D721Med (cell line): ENCODE results near the gene NRSN2.
"Not testable (repeated sequence)": the region's sequence is repeated elsewhere in the genome, so short reads cannot be mapped to it uniquely, and the experiment has no call there.

Experiments used
- DNase-seq: peaks from one replicate; pipeline ENCODE4 v3.0.0; 2011; ENCODE audit warnings: low spot score; ENCODE audit not compliant: insufficient read length
- FAIRE-seq: peaks from 2 replicates; lab custom pipeline; 2011; peaks lifted over from hg19 to GRCh38; lab: Jason Lieb, UNC
- TF ChIP-seq, protein P1 (sequence below): IDR thresholded peaks from 2 replicates; pipeline ENCODE4 v1.5.1; 2012; ENCODE audit warnings: mild to moderate bottlenecking, control low read depth; ENCODE audit not compliant: insufficient read depth; ENCODE audit errors: missing control alignments

The NRSN2 gene

GRCh38 chr20:388034-388994 is 41.4 kb downstream of the NRSN2 start:
- TF ChIP-seq, protein P1, sequence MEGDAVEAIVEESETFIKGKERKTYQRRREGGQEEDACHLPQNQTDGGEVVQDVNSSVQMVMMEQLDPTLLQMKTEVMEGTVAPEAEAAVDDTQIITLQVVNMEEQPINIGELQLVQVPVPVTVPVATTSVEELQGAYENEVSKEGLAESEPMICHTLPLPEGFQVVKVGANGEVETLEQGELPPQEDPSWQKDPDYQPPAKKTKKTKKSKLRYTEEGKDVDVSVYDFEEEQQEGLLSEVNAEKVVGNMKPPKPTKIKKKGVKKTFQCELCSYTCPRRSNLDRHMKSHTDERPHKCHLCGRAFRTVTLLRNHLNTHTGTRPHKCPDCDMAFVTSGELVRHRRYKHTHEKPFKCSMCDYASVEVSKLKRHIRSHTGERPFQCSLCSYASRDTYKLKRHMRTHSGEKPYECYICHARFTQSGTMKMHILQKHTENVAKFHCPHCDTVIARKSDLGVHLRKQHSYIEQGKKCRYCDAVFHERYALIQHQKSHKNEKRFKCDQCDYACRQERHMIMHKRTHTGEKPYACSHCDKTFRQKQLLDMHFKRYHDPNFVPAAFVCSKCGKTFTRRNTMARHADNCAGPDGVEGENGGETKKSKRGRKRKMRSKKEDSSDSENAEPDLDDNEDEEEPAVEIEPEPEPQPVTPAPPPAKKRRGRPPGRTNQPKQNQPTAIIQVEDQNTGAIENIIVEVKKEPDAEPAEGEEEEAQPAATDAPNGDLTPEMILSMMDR = no peak
- DNase-seq (no peak), FAIRE-seq (no peak)

GRCh38 chr20:389220-389619 is 42.3 kb downstream of the NRSN2 start:
- no peak for DNase-seq
- TF ChIP-seq, protein P1 = no peak
- no peak for FAIRE-seq

DNA sequence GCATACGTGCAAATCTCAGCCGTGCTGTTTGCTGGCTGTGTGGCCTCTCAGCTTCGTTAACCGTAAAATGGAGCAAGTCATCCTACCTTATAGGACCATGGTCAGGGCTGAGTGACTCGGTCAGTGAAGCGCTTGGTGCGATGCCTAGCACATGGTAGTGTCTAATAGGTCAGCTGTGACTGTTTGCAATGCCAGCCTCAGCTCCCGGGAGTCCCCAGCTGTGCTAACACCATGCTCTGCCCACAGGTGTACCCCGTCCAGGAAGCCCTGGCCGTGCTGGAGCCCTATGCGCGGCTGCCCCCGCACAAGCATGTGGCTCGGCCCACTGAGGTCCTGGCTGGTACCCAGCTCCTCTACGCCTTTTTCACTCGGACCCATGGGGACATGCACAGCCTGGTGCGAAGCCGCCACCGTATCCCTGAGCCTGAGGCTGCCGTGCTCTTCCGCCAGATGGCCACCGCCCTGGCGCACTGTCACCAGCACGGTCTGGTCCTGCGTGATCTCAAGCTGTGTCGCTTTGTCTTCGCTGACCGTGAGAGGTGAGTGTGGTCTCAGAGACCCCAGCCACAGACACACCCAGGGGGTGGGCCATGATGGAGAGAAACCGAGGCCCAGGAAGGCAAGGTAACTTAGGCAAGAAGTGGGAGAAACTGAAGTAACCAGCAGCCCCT is 44.3 kb downstream of the NRSN2 start:
- FAIRE-seq (no peak), DNase-seq (no peak)
- TF ChIP-seq, protein P1 = no peak

GRCh38 chr20:393296-393695 is 46.4 kb downstream of the NRSN2 start:
- not testable (repeated sequence) for FAIRE-seq, DNase-seq

DNA sequence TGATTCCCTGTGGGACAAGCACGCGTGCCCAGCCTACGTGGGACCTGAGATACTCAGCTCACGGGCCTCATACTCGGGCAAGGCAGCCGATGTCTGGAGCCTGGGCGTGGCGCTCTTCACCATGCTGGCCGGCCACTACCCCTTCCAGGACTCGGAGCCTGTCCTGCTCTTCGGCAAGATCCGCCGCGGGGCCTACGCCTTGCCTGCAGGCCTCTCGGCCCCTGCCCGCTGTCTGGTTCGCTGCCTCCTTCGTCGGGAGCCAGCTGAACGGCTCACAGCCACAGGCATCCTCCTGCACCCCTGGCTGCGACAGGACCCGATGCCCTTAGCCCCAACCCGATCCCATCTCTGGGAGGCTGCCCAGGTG is 49.3 kb downstream of the NRSN2 start:
- FAIRE-seq (no peak), DNase-seq (no peak)
- TF ChIP-seq, protein P1 = no peak

DNA sequence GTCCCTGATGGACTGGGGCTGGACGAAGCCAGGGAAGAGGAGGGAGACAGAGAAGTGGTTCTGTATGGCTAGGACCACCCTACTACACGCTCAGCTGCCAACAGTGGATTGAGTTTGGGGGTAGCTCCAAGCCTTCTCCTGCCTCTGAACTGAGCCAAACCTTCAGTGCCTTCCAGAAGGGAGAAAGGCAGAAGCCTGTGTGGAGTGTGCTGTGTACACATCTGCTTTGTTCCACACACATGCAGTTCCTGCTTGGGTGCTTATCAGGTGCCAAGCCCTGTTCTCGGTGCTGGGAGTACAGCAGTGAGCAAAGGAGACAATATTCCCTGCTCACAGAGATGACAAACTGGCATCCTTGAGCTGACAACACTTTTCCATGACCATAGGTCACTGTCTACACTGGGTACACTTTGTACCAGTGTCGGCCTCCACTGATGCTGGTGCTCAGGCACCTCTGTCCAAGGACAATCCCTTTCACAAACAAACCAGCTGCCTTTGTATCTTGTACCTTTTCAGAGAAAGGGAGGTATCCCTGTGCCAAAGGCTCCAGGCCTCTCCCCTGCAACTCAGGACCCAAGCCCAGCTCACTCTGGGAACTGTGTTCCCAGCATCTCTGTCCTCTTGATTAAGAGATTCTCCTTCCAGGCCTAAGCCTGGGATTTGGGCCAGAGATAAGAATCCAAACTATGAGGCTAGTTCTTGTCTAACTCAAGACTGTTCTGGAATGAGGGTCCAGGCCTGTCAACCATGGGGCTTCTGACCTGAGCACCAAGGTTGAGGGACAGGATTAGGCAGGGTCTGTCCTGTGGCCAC is 49.9 kb downstream of the NRSN2 start:
- FAIRE-seq = no peak
- DNase-seq = no peak
- TF ChIP-seq, protein P1 = no peak

- TF ChIP-seq, protein P1 = no peak
- no peak for FAIRE-seq
These were observed 50.7 kb downstream of the NRSN2 start for GRCh38 chr20:397432-398237.

More at GRCh38 chr20:397432-398237, 50.7 kb downstream of the NRSN2 start:
- DNase-seq = no peak
